Hippocampal formation (tissue), 2 donors: ENCODE data around the gene CYP4X1.
"Not testable (repeated sequence)": the region's sequence is repeated elsewhere in the genome, so short reads cannot be mapped to it uniquely, and the experiment has no call there.

ENCODE experiments used
- DNase-seq, 2 donors: peaks; one replicate each; lab custom pipeline; 2025; lab: John Stamatoyannopoulos, UW

CYP4X1 gene

DNA sequence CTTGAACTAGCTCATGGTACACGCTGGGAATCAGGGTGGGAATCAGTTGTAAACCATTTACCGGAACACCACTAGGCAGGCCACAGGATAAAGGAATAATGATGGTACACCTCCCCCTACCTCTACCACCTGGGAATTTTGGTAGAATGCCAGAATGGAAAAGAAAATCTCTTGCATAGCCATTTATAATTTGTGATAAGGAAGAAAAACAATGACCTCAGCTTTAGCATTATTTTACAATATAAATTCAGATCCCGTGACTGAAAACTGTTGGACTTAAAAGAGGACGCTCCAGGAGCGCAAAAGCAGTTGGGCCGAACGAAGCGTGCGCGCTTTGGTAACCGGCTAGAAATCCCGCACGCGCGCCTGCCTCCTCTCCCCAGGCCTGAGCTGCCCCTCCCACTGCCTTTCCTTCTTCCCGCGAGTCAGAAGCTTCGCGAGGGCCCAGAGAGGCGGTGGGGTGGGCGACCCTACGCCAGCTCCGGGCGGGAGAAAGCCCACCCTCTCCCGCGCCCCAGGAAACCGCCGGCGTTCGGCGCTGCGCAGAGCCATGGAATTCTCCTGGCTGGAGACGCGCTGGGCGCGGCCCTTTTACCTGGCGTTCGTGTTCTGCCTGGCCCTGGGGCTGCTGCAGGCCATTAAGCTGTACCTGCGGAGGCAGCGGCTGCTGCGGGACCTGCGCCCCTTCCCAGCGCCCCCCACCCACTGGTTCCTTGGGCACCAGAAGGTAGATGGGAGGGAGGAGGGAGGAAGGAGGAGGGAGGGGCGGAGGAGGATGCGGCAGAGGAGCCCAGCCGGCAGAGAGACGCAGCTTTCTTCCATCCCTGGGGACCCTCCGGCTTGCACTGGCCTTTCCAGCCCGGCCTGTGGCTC lies at the start of gene CYP4X1:
TSS of gene CYP4X1 (plus strand) at position 402 of the 873 bp plus-strand sequence. CDS start at position 551, 149 bp downstream.
- peak in 1 of 2 donors; percentile 13 for DNase-seq

- DNase-seq = peak in 1 of 2 donors; percentile 2
These were observed 40.2 kb upstream of the CYP4X1 start for GRCh38 chr1:46983166-46983829.

DNA sequence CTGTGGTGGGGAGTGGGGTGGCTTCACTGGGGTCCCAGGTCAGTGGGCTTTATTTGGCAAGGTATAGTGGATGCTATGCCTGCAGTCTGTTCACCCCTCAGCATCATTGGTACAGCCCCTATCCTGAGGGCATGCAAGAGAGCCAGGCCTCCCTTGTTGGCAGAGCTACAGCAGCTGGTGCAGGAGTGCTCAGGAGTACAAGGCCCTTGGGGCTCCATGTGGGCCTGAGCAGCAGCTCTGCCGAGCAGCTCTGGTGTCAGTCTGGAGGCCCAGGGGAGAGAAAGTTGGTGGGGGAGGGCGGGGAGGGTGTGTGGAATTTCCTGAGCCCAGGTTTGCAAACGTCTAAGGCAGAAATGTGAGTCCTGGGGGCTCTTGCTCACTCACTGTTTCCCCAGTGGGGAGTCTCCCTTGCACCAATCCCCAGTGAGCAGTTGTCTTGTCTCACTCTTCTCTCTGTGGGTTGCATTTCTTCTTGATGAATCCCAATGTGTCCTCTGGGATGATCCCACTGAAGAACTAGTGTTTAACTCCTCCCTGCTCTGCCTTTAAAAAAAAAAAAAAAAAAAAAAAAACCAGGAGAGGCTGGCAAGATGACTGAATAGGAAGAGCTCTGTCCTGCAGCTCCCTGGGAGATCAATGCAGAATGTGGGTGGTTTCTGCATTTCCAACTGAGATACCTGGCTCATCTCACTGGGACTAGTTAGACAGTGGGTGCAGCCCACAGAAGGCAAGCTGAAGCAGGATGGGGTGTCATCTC lies 39.5 kb upstream of the CYP4X1 start:
- no peak for DNase-seq

DNA sequence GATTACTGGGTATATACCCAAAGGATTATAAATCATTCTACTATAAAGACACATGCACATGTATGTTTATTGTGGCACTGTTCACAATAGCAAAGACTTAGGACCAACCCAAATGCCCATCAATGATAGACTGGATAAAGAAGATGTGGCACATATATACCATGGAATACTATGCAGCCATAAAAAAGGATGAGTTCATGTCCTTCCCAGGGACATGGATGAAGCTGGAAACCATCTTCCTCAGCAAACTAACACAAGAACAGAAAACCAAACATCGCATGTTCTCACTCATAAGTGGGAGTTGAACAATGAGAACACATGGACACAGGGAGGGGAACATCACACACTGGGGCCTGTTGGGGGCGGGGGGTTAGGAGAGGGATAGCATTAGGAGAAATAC lies 32.9 kb upstream of the CYP4X1 start:
- not testable (repeated sequence) for DNase-seq

- DNase-seq = no peak
These were observed 32.2 kb upstream of the CYP4X1 start for GRCh38 chr1:46991083-46991923.

- no peak for DNase-seq
These were observed 26.7 kb upstream of the CYP4X1 start for GRCh38 chr1:46996659-46997281.

- DNase-seq = no peak
These were observed 21.3 kb upstream of the CYP4X1 start for GRCh38 chr1:47002211-47002610.

DNA sequence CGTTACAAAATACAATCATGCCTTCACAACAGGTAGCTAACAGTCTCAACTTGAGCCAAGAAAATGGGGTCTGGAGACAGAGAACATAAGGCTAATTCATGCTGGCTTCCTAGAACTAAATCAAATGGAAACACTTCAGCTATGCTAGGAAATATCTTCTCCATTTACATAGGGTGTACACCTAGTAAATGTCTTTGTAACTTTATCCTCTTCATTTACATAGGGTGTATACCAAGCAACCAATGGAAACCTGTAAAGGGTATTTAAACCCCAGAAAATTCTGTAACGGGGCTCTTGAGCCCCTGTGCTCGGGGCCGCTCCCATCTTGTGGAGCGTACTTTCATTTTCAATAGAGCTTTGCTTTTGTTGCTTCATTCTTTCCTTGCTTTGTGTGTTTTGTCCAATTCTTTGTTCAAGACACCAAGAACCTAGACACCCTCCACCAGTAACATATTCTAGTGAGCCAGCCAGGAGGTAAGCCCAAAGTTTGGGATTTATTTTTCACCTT lies 19.5 kb upstream of the CYP4X1 start:
- DNase-seq = no peak

DNA sequence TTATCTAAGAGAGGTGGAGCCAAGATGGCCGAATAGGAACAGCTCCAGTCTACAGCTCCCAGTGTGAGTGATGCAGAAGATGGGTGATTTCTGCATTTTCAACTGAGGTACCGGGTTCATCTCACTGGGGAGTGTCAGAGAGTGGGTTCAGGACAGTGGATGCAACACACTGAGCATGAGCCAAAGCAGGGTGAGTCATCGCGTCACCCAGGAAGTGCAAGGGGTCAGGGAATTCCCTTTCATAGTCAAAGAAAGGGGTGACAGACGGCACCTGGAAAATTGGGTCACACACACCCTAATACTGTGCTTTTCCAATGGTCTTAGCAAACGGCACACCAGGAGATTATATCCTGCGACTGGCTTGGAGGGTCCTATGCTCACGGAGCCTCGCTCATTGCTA lies 17.0 kb upstream of the CYP4X1 start:
- not testable (repeated sequence) for DNase-seq

DNA sequence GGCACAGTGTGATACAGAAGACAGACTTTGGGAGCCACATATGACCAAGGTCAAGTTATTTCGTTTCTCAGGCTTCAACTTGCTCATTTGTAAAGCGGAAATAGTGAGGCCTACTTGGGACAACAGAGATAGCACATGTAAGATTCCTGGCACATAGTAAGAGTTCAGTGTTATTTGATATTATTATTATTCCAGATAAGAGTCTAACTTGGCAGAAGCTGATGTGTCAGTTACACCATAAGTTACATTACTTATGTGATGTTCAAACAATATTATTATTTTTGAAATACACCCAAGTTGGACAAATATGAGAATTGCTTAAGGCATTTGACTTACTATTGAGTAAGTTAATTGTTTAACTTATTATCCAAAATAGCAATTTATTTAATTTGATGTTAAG lies 10.2 kb upstream of the CYP4X1 start:
- no peak for DNase-seq

- no peak for DNase-seq
These were observed 2.4 kb upstream of the CYP4X1 start for GRCh38 chr1:47021070-47021469.

DNA sequence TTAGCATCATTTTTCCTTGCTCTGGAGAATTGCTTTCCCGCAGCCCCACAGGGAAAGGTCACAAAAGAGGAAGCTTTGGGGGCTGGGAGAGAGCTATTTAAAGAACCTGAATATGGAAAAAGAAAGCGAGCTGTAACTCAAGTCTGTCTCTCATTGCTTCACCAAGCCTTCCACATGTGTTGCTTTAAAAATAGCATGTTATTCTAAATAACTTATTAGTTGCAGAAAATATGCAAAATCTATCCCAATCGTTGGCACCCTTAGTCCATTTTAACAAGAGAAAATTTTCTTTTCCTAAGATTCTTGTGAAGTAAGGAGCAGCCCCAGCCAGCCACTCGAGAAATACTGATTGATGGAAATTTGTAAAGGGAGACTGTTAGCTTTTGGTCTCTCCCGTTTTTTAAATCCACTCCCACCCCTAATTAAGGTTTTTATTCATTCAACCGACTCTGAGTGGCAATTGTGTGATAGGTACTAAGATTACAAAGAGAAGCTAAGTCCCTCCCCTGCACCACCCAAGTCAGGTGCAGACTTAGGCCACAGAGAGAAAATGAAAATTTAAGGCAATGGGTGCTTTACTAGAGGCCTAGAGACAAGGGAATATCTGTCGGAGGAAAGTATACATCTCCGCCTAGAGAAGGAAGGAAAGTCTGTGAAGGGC lies 802 bp downstream of the CYP4X1 start:
- no peak for DNase-seq

DNA sequence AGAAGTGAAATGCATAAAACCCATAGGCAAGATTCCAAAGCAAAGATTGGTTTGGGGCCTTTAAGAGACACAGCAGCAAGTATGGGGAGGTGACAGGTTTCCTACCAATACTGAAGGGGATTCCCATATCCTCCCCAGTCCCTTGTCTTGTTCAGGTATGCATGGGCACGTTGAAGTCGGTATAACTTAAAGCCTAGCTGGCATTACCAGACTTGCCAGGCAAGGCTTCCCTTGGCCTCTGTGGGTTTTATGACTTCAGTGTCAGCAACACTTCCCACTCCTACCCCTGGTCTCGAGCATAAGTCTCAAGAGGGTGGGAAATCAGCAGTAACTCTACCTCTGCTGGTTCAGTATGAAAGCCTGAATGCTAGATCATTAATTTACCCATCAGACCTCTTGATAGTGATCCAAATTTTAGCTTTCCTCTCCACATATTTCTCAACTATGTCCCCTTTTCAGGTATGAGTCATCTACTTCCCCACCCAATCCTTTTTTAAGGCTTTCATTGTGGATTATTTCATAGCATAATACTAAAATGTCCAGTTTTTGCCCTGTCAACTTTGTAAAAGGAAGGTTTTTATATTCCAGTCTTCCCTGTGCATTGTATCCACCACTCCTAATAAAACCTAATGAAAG lies 6.8 kb downstream of the CYP4X1 start:
- DNase-seq = no peak

GRCh38 chr1:47031059-47031458 lies 7.6 kb downstream of the CYP4X1 start:
- DNase-seq = no peak

GRCh38 chr1:47031585-47031984 lies 8.1 kb downstream of the CYP4X1 start:
- no peak for DNase-seq

DNA sequence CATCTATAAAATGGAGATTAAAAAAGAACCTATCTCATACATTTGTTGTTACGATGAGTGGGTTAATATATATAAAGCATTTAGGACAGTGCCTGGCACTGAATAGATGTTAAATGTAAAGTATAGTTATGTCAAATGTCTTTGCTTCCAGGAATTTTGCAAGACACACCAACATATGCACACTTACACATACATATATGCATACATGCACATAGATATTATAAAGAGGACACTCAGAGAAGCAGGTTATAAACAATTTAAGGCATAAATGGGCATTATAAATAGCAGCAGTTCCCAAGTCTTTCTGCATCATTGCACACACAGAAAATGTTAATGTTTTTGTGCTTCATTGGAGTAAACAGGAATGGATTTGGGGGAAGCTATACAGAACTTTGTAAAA lies 13.3 kb downstream of the CYP4X1 start:
- DNase-seq = no peak

DNA sequence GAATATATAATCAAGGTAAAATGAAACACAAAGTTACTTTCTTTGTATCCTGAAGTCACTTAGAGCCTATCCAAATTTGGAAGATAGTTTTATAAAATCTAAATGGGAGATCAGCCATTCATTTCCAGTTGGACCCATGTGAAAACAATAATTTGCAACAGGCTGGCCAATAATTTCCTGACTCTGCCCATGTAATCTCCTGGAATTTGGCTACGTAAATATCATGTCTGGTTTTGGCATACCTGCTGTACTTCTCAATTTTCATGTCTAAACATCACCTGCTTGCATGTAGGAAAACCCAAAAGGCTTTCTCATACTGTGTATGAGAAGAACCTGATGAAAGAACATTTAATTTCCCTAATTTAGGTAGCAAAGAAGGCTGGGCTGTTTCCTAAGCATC lies 35.9 kb downstream of the CYP4X1 start:
- DNase-seq = no peak

DNA sequence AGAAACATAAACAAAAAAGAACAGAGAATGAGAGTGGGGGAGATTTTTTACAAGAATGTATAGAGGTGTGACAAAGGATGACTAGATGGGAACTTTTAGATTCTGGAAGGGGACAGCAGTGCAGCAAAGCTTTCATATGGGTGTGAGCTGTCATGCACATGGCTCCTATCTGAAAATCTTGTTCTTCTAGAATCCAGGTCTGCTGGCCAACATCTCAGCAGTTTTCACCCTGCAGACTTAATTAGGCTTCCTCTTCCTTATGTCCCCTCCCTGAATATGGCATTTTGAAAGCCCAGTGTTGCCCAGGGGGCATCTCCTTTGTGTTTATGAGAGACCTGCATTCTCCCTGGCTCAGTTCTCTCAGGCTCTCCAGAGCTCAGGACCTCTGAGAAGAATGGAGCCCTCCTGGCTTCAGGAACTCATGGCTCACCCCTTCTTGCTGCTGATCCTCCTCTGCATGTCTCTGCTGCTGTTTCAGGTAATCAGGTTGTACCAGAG lies 43.7 kb downstream of the CYP4X1 start, which contains the start of gene CYP4Z1:
TSS of gene CYP4Z1 (plus strand) at position 135 of the 498 bp plus-strand sequence. CDS start at position 395, 260 bp downstream.
- DNase-seq = no peak

DNA sequence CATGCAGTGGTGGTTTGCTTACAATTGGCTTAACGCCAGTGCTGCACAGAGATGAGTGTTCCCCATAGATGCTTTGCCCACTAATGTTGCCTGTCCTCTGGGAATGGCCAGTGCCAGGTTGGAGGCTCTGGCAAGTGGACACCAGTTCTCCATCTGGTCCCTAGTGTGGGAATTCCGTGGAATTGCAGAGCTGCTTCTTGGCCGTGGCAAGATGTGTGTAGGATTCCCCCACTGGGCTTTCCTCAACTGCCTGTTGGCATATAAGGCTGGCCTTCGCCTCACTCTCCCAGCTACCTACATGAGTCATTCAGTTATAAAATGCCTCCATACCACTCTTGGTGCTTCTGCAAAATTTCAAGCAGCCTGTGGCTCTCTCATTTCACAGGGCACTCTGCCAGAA lies 45.6 kb downstream of the CYP4X1 start:
- DNase-seq = not testable (repeated sequence)
